Hepatocyte (in vitro differentiated cells): ENCODE results near the gene PTCD3. TPM values are rescaled to one million over a fixed set of nuclear protein-coding genes. Genes with fewer than 3 reads are reported as not detected.

Experiments used
- DNase-seq: peaks from one replicate; pipeline ENCODE4 v3.0.0-alpha.2; 2016; ENCODE audit warnings: low spot score
- H2AFZ ChIP-seq: fragments of 200-600 bp; sonication (generic); 2 replicates; pipeline ENCODE4 v1.6.0; 2016; ENCODE audit warnings: antibody characterized with exemption, mild to moderate bottlenecking
- H3K27ac ChIP-seq: fragments of 200-600 bp; sonication (generic); 2 replicates; pipeline ENCODE4 v1.5.1; 2016; ENCODE audit warnings: mild to moderate bottlenecking
- H3K27me3 ChIP-seq: fragments of 200-600 bp; sonication (generic); 2 replicates; pipeline ENCODE4 v1.6.1; 2016
- H3K36me3 ChIP-seq: fragments of 200-600 bp; sonication (generic); replicated peaks from 2 replicates; pipeline ENCODE4 v1.5.1; 2016; ENCODE audit warnings: low read depth; ENCODE audit not compliant: insufficient read depth
- H3K4me1 ChIP-seq: fragments of 200-600 bp; sonication (generic); 2 replicates; pipeline ENCODE4 v1.5.1; 2016; ENCODE audit warnings: mild to moderate bottlenecking, moderate library complexity; ENCODE audit not compliant: insufficient read depth
- H3K4me2 ChIP-seq: fragments of 200-600 bp; sonication (generic); 2 replicates; pipeline ENCODE4 v1.6.0; 2016
- H3K4me3 ChIP-seq: fragments of 200-600 bp; sonication (generic); 2 replicates; pipeline ENCODE4 v1.5.1; 2016; ENCODE audit warnings: mild to moderate bottlenecking
- H3K79me2 ChIP-seq: fragments of 200-600 bp; sonication (generic); 2 replicates; pipeline ENCODE4 v1.6.0; 2017; ENCODE audit warnings: mild to moderate bottlenecking
- H3K9me2 ChIP-seq: fragments of 200-600 bp; sonication (generic); replicated peaks from 2 replicates; pipeline ENCODE4 v1.6.0; 2017; ENCODE audit warnings: mild to moderate bottlenecking; ENCODE audit not compliant: insufficient read depth
- H3K9me3 ChIP-seq: fragments of 200-600 bp; sonication (generic); 2 replicates; pipeline ENCODE4 v1.5.1; 2016; ENCODE audit warnings: low read depth, mild to moderate bottlenecking
- H4K20me1 ChIP-seq: fragments of 200-600 bp; sonication (generic); 2 replicates; pipeline ENCODE4 v1.6.0; 2016; ENCODE audit warnings: mild to moderate bottlenecking; ENCODE audit not compliant: insufficient read depth, poor library complexity, severe bottlenecking
- EZH2 ChIP-seq: fragments of 200-600 bp; sonication (generic); IDR thresholded peaks from 2 replicates; pipeline ENCODE4 v1.6.1; 2016; ENCODE audit warnings: antibody characterized with exemption, mild to moderate bottlenecking, borderline replicate concordance
- EZH2phosphoT487 ChIP-seq: fragments of 200-600 bp; sonication (generic); IDR thresholded peaks from one replicate; pipeline ENCODE4 v1.6.1; 2018; ENCODE audit warnings: antibody characterized with exemption, mild to moderate bottlenecking, low read depth, moderate library complexity; ENCODE audit not compliant: unreplicated experiment, severe bottlenecking
- WGBS: methylation state at CpG from one replicate; pipeline ENCODE4 v1.1.6; 2016; ENCODE audit warnings: low lambda C conversion rate; ENCODE audit errors: missing lambda C conversion rate; 5-methylcytosine and 5-hydroxymethylcytosine counted together
- polyA plus RNA-seq: library from polyadenylated mRNA; unstranded; fragments of >200 nt; fragmentation: Nextera tagmentation; extraction: Ambion mirVana; gene quantifications from 2 replicates; pipeline ENCODE4 v1.2.1, GENCODE V29; 2016
- total RNA-seq: library from RNA; depleted of rRNA; stranded (reverse); fragments of >200 nt; gene quantifications from 2 replicates; pipeline ENCODE4 v1.2.3, GENCODE V29; 2014
- TF ChIP-seq, protein P1 (sequence below): fragments of 200-600 bp; sonication (generic); IDR thresholded peaks from 2 replicates; pipeline ENCODE4 v1.5.1; 2016; ENCODE audit warnings: antibody characterized with exemption, mild to moderate bottlenecking; ENCODE audit not compliant: poor library complexity

The PTCD3 gene
- total and polyA plus RNA-seq, 2 experiments from 2014 or later: 54.2 to 92.1 TPM

DNA sequence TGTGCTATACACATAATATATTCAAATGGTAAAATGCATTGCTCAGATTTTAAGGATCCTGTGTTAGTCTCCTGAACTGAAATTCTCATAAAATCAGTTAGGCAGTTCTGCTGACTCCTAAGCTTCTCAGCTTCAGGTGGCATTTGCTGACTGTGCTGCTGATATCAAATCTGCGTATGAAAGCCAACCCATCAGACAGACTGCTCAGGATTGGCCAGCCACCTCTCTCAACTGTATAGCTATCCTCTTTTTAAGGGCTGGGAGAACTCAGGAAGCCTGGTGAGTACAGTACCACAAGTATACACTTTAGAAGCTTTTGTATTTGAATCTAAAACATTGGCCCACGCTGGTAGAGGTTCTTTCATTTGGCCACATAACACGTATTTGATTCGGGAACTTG lies 28.7 kb downstream of the PTCD3 start:
- TF ChIP-seq, protein P1, sequence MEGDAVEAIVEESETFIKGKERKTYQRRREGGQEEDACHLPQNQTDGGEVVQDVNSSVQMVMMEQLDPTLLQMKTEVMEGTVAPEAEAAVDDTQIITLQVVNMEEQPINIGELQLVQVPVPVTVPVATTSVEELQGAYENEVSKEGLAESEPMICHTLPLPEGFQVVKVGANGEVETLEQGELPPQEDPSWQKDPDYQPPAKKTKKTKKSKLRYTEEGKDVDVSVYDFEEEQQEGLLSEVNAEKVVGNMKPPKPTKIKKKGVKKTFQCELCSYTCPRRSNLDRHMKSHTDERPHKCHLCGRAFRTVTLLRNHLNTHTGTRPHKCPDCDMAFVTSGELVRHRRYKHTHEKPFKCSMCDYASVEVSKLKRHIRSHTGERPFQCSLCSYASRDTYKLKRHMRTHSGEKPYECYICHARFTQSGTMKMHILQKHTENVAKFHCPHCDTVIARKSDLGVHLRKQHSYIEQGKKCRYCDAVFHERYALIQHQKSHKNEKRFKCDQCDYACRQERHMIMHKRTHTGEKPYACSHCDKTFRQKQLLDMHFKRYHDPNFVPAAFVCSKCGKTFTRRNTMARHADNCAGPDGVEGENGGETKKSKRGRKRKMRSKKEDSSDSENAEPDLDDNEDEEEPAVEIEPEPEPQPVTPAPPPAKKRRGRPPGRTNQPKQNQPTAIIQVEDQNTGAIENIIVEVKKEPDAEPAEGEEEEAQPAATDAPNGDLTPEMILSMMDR: no peak
- TF ChIP-seq EZH2: no peak
- no peak for TF ChIP-seq EZH2phosphoT487
- no peaks in the 10 kb centered on the region for H4K20me1 ChIP-seq
- no peaks in the 10 kb centered on the region for H3K4me1 ChIP-seq
- DNase-seq: no peak
- H3K4me2 ChIP-seq: no peak overlapping the region
- H3K27me3 ChIP-seq: no peaks in the 10 kb centered on the region
- no peak overlapping the region for H3K27ac ChIP-seq
- H3K36me3 ChIP-seq: peaks cover 12% of the 10 kb centered on the region
- H3K9me2 ChIP-seq: no peaks in the 10 kb centered on the region
- H3K9me3 ChIP-seq: no peaks in the 10 kb centered on the region
- no peak overlapping the region for H3K4me3 ChIP-seq
- H3K79me2 ChIP-seq: no peaks in the 10 kb centered on the region
- 97% methylated on average over 4 of the region's 4 CpGs for WGBS
- H2AFZ ChIP-seq: no peak overlapping the region

GRCh38 chr2:86135653-86136052 lies 29.6 kb downstream of the PTCD3 start:
- Histone ChIP-seq H3K4me3 (no peak overlapping the region), H3K4me2 (no peak overlapping the region), H3K79me2 (no peaks in the 10 kb centered on the region), H4K20me1 (no peaks in the 10 kb centered on the region), H3K4me1 (no peaks in the 10 kb centered on the region), H3K9me2 (no peaks in the 10 kb centered on the region), H3K27ac (no peak overlapping the region), H2AFZ (no peak overlapping the region), H3K27me3 (no peaks in the 10 kb centered on the region), H3K9me3 (no peaks in the 10 kb centered on the region), H3K36me3 (peaks cover 12% of the 10 kb centered on the region)
- WGBS: 94% methylated on average over 5 of the region's 5 CpGs
- no peak for DNase-seq
- TF ChIP-seq, protein P1: no peak

DNA sequence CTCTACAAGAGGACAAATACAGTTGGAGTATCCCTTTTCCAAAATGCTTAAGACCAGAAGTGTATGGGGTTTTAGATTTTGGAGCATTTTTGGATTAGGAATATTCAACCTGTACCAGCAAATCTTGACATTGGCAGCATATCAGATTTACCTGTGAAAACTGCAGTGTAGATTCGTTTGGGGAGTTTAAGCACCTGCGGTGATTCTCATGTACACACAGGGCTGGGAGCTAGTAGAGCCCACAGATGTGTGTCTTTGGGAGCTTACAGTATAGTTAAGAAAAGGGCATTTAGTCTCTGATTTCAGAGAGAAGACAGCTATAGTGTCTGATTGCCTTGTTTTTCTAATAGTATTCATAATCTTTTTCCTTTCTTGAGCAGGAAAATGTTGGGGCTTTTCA lies 30.1 kb downstream of the PTCD3 start:
- Histone ChIP-seq H3K9me2 (no peaks in the 10 kb centered on the region), H2AFZ (no peak overlapping the region), H3K9me3 (no peaks in the 10 kb centered on the region), H3K4me1 (no peaks in the 10 kb centered on the region), H3K79me2 (no peaks in the 10 kb centered on the region), H4K20me1 (no peaks in the 10 kb centered on the region), H3K4me3 (no peak overlapping the region), H3K27me3 (no peaks in the 10 kb centered on the region), H3K4me2 (no peak overlapping the region), H3K36me3 (peaks cover 12% of the 10 kb centered on the region), H3K27ac (no peak overlapping the region)
- TF ChIP-seq, protein P1: no peak
- TF ChIP-seq EZH2 (no peak), EZH2phosphoT487 (no peak)
- WGBS: 88% methylated on average over 2 of the region's 2 CpGs
- DNase-seq: no peak
